Thyroid gland (tissue), 4 donors: ENCODE data around the gene CST11. TPM values are rescaled to one million over a fixed set of nuclear protein-coding genes. Genes with fewer than 3 reads are reported as not detected.

Source experiments
- DNase-seq, 2 donors: peaks; one replicate each; pipeline ENCODE4 v3.0.0-alpha.2; 2019
- H3K27ac ChIP-seq, 3 donors: fragments of 200-600 bp; sonication (generic); 1 replicate in 2 of 3; 2 replicates in 1 of 3; pipeline ENCODE4 v1.5.1; 2016 to 2019; ENCODE audit warnings: mild to moderate bottlenecking in 1 of 3, moderate library complexity in 1 of 3
- H3K27me3 ChIP-seq: fragments of 200-600 bp; sonication (generic); one replicate; pipeline ENCODE4 v1.5.1; 2019
- H3K36me3 ChIP-seq, 2 donors: fragments of 200-600 bp; sonication (generic); one replicate each; pipeline ENCODE4 v1.5.1; 2016 to 2019
- H3K4me1 ChIP-seq, 2 donors: fragments of 200-600 bp; sonication (generic); one replicate each; pipeline ENCODE4 v1.5.1; 2017 to 2019
- H3K4me3 ChIP-seq, 3 donors: fragments of 200-600 bp; sonication (generic); replicated peaks in 1 of 3; 1 replicate in 2 of 3; 2 replicates in 1 of 3; pipeline ENCODE4 v1.5.1; 2016; ENCODE audit warnings: mild to moderate bottlenecking in 1 of 3
- H3K9me3 ChIP-seq: fragments of 200-600 bp; sonication (generic); one replicate; pipeline ENCODE4 v1.5.1; 2017
- CTCF ChIP-seq, 6 experiments: fragments of 200-600 bp in 3 of 6; fragments of 450-650 bp in 3 of 6; sonication (generic) in 3 of 6; IDR thresholded peaks; one replicate each; pipeline ENCODE4 v1.5.1; 2016 to 2019; ENCODE audit warnings: antibody characterized with exemption in 6 of 6, mild to moderate bottlenecking in 2 of 6, inconsistent platforms in 1 of 6, moderate library complexity in 1 of 6
- POLR2A ChIP-seq, 2 donors: fragments of 450-650 bp; IDR thresholded peaks; one replicate each; pipeline ENCODE4 v1.6.1; 2017; ENCODE audit warnings: antibody characterized with exemption in 2 of 2, mild to moderate bottlenecking in 2 of 2, moderate library complexity in 1 of 2
- WGBS, 2 donors: methylation state at CpG; one replicate each; pipeline ENCODE4 v1.1.5; 2017; 5-methylcytosine and 5-hydroxymethylcytosine counted together
- intact Hi-C: fragments of 100-400 bp; cut with DNase I; formaldehyde crosslinking; loops from one replicate; pipeline ENCODE4 v1.15.1; 2023
- total RNA-seq, 4 donors: library from RNA; depleted of rRNA; stranded (reverse); fragments of >200 nt; gene quantifications; one replicate each; pipeline ENCODE4 v1.2.3, GENCODE V29; 2016

CST11 gene
- total RNA-seq, 4 donors from 2014 or later: not detected

- Histone ChIP-seq H3K4me3 (no peak overlapping the region), H3K27me3 (no peaks in the 10 kb centered on the region), H3K9me3 (no peaks in the 10 kb centered on the region), H3K4me1 (peaks cover 12 to 16% of the 10 kb centered on the region in 2 donors), H3K36me3 (no peaks in the 10 kb centered on the region), H3K27ac (no peak overlapping the region)
- no peak for DNase-seq
- 77 to 85% methylated on average over 6 of the region's 6 CpGs for WGBS, 2 donors
- intact Hi-C loops: no loop called here
- no peak for TF ChIP-seq CTCF (IDR thresholded peaks at IDR 0.05)
- no peak for TF ChIP-seq POLR2A (IDR thresholded peaks at IDR 0.05)
Observed at GRCh38 chr20:23415959-23416583, 36.6 kb downstream of the CST11 start.

GRCh38 chr20:23415555-23415954 lies 37.1 kb downstream of the CST11 start:
- no peaks in the 10 kb centered on the region for H3K36me3 ChIP-seq
- no peak overlapping the region for H3K27ac ChIP-seq
- H3K4me1 ChIP-seq: peaks cover 12 to 16% of the 10 kb centered on the region in 2 donors
- 91 to 93% methylated on average over 5 of the region's 5 CpGs for WGBS, 2 donors
- H3K27me3 ChIP-seq: no peaks in the 10 kb centered on the region
- no peak for TF ChIP-seq CTCF (IDR thresholded peaks at IDR 0.05)
- TF ChIP-seq POLR2A (IDR thresholded peaks at IDR 0.05): no peak
- no peaks in the 10 kb centered on the region for H3K9me3 ChIP-seq
- H3K4me3 ChIP-seq: no peak overlapping the region
- DNase-seq: no peak
- intact Hi-C loops: no loop called here

DNA sequence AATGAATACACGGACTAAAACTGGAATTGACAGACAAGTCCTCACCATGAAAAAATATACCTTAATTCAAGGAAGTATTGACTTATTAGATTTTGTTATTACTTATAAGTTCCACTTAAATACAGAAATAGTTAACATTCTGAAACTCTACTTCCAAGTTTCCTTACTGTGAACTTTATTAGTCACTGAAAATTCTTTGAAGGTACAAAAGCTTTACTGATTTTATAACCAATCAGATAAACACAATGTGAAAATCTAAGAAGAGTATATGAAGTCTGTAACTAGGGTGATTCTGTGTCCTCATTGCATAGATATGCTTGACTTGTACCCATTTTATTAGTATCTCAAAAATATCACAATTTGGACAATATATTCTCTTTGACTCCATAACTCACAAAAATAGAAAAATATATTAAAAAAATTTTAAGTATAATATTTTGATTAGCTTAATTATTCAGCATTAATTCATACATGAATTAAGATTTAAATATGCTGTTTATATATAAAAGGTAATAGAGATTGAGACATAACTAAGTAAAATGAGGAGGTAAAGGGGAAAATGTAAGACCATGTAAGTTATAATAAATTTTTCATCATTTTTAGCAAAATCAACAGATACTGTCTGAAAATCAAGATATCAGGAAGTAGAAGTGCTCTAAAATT lies 38.0 kb downstream of the CST11 start:
- 87 to 89% methylated on average over 1 of the region's 1 CpG for WGBS, 2 donors
- Histone ChIP-seq H3K4me3 (no peak overlapping the region), H3K36me3 (no peaks in the 10 kb centered on the region), H3K9me3 (no peaks in the 10 kb centered on the region), H3K4me1 (peaks cover 12 to 13% of the 10 kb centered on the region in 2 donors), H3K27ac (no peak overlapping the region), H3K27me3 (no peaks in the 10 kb centered on the region)
- no peak for TF ChIP-seq POLR2A (IDR thresholded peaks at IDR 0.05)
- TF ChIP-seq CTCF (IDR thresholded peaks at IDR 0.05): no peak
- no peak for DNase-seq
- intact Hi-C loops: no loop called here

GRCh38 chr20:23413862-23414422 lies 38.7 kb downstream of the CST11 start:
- DNase-seq: no peak
- no peaks in the 10 kb centered on the region for H3K9me3 ChIP-seq
- H3K4me1 ChIP-seq: peaks cover 8 to 12% of the 10 kb centered on the region in 2 donors
- intact Hi-C loops: no loop called here
- H3K36me3 ChIP-seq: no peaks in the 10 kb centered on the region
- WGBS, 2 donors: 94 to 96% methylated on average over 3 of the region's 3 CpGs
- no peak overlapping the region for H3K27ac ChIP-seq
- H3K27me3 ChIP-seq: no peaks in the 10 kb centered on the region
- TF ChIP-seq POLR2A (IDR thresholded peaks at IDR 0.05): no peak
- no peak for TF ChIP-seq CTCF (IDR thresholded peaks at IDR 0.05)
- no peak overlapping the region for H3K4me3 ChIP-seq

DNA sequence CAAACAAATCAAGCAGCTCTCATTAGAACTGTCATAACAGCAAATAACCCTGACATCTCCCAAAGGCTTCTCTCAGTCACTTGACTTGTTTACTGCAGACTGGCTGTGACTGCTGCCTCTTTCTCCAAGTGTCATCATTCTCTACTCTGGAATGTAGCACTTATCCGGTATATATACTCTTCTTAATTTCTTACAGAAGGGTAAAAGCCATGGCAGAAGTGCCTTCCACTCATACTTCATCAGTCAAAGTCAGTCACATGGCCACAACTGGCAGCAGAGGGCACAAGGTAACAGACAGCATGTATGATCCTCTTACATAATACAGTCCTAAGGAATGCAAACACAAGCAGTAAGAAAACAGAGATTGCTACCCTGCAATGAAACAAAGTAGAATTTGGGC lies 40.6 kb downstream of the CST11 start:
- WGBS, 2 donors: 23 to 36% methylated on average over 1 of the region's 1 CpG
- intact Hi-C loops: no loop called here
- no peak overlapping the region for H3K27ac ChIP-seq
- no peaks in the 10 kb centered on the region for H3K27me3 ChIP-seq
- peak in 1 of 2 donors; percentile 26 for DNase-seq
- H3K36me3 ChIP-seq: no peaks in the 10 kb centered on the region
- peaks cover 8 to 12% of the 10 kb centered on the region in 2 donors for H3K4me1 ChIP-seq
- no peak overlapping the region for H3K4me3 ChIP-seq
- no peaks in the 10 kb centered on the region for H3K9me3 ChIP-seq
- no peak for TF ChIP-seq CTCF (IDR thresholded peaks at IDR 0.05)
- TF ChIP-seq POLR2A (IDR thresholded peaks at IDR 0.05): no peak
